OCI-LY3 (cell line): Measurements from ENCODE around the gene TUBGCP2.

Experiments used
- H2AFZ ChIP-seq: fragments of 200-600, 300-600 bp; shearing (Covaris generic); 2 replicates; pipeline ENCODE4 v1.6.0; 2014; ENCODE audit warnings: antibody characterized with exemption, low read depth, low read length
- H3K27ac ChIP-seq: fragments of 200-600, 300-600 bp; sonication (generic); 2 replicates; pipeline ENCODE4 v1.5.1; 2014; ENCODE audit warnings: mild to moderate bottlenecking, low read length, moderate library complexity, mixed read lengths
- H3K27me3 ChIP-seq: fragments of 200-600, 300-600 bp; sonication (generic); 2 replicates; pipeline ENCODE4 v1.6.1; 2014; ENCODE audit warnings: low read depth, low read length, mixed read lengths
- H3K36me3 ChIP-seq: fragments of 200-600, 300-600 bp; sonication (generic); replicated peaks from 2 replicates; pipeline ENCODE3; 2014; ENCODE audit warnings: low read depth, low read length, mixed read lengths
- H3K4me1 ChIP-seq: fragments of 300-600, 200-600 bp; sonication (generic); 2 replicates; pipeline ENCODE4 v1.6.1; 2014; ENCODE audit warnings: low read length, mixed read lengths
- H3K4me2 ChIP-seq: fragments of 200-600, 300-600 bp; sonication (generic); 2 replicates; pipeline ENCODE4 v1.6.1; 2014; ENCODE audit warnings: low read length, mixed read lengths
- H3K4me3 ChIP-seq: fragments of 300-600, 200-600 bp; sonication (generic); 2 replicates; pipeline ENCODE4 v1.5.1; 2014; ENCODE audit warnings: antibody characterized with exemption, mild to moderate bottlenecking, low read length, moderate library complexity
- H3K79me2 ChIP-seq: fragments of 300-600, 200-600 bp; shearing (Covaris generic); 2 replicates; pipeline ENCODE4 v1.6.1; 2014; ENCODE audit warnings: mild to moderate bottlenecking, low read length, mixed read lengths
- H3K9ac ChIP-seq: fragments of 300-600, 200-600 bp; shearing (Covaris generic); 2 replicates; pipeline ENCODE4 v1.6.0; 2014; ENCODE audit warnings: mild to moderate bottlenecking, low read length, moderate library complexity
- H3K9me3 ChIP-seq: fragments of 200-600, 300-600 bp; shearing (Covaris generic); 2 replicates; pipeline ENCODE4 v1.6.1; 2014; ENCODE audit warnings: low read length, mixed read lengths; ENCODE audit not compliant: insufficient read depth
- H4K20me1 ChIP-seq: fragments of 200-600, 300-600 bp; sonication (generic); 2 replicates; pipeline ENCODE4 v1.6.1; 2016; ENCODE audit warnings: low read length, mixed read lengths; ENCODE audit not compliant: insufficient read depth
- EZH2phosphoT487 ChIP-seq: fragments of 200-600 bp; shearing (Covaris generic); IDR thresholded peaks from 2 replicates; pipeline ENCODE4 v1.6.1; 2018; ENCODE audit warnings: antibody characterized with exemption, mixed run types, low read depth
- TF ChIP-seq, protein P1 (sequence below): fragments of 200-600, 300-600 bp; sonication (generic); IDR thresholded peaks from 2 replicates; pipeline ENCODE4 v1.5.1; 2014; ENCODE audit warnings: antibody characterized with exemption, low read length, low read depth

Gene TUBGCP2

GRCh38 chr10:133355991-133356390 is 47.3 kb upstream of the TUBGCP2 start:
- peaks cover 8% of the 10 kb centered on the region; the same call in 1 of the 2 replicates for H3K4me1 ChIP-seq
- TF ChIP-seq EZH2phosphoT487 = no peak
- TF ChIP-seq, protein P1, sequence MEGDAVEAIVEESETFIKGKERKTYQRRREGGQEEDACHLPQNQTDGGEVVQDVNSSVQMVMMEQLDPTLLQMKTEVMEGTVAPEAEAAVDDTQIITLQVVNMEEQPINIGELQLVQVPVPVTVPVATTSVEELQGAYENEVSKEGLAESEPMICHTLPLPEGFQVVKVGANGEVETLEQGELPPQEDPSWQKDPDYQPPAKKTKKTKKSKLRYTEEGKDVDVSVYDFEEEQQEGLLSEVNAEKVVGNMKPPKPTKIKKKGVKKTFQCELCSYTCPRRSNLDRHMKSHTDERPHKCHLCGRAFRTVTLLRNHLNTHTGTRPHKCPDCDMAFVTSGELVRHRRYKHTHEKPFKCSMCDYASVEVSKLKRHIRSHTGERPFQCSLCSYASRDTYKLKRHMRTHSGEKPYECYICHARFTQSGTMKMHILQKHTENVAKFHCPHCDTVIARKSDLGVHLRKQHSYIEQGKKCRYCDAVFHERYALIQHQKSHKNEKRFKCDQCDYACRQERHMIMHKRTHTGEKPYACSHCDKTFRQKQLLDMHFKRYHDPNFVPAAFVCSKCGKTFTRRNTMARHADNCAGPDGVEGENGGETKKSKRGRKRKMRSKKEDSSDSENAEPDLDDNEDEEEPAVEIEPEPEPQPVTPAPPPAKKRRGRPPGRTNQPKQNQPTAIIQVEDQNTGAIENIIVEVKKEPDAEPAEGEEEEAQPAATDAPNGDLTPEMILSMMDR = no peak
- H3K4me3 ChIP-seq = 0 out of 2 replicates have a peak overlapping the region, but pooled peaks have one; percentile 94
- no peaks in the 10 kb centered on the region for H3K9me3 ChIP-seq
- H4K20me1 ChIP-seq = no peaks in the 10 kb centered on the region
- no peak overlapping the region for H3K9ac ChIP-seq
- no peaks in the 10 kb centered on the region for H3K27me3 ChIP-seq
- H3K27ac ChIP-seq = no peak overlapping the region
- H3K79me2 ChIP-seq = peaks cover 9% of the 10 kb centered on the region
- peaks cover 5% of the 10 kb centered on the region for H3K36me3 ChIP-seq
- no peak overlapping the region for H2AFZ ChIP-seq
- peak overlapping the region; percentile 95 for H3K4me2 ChIP-seq

GRCh38 chr10:133355266-133355665 is 46.6 kb upstream of the TUBGCP2 start:
- Histone ChIP-seq H3K9ac (no peak overlapping the region), H4K20me1 (no peaks in the 10 kb centered on the region), H3K9me3 (no peaks in the 10 kb centered on the region), H3K79me2 (peaks cover 9% of the 10 kb centered on the region), H3K36me3 (peaks cover 5% of the 10 kb centered on the region), H3K4me3 (no peak overlapping the region), H3K27ac (no peak overlapping the region), H3K4me1 (peaks cover 8% of the 10 kb centered on the region; the same call in 1 of the 2 replicates), H3K4me2 (no peak overlapping the region), H3K27me3 (no peaks in the 10 kb centered on the region), H2AFZ (no peak overlapping the region)
- TF ChIP-seq, protein P1 = no peak
- TF ChIP-seq EZH2phosphoT487 = no peak

GRCh38 chr10:133354672-133355240 is 46.1 kb upstream of the TUBGCP2 start:
- TF ChIP-seq, protein P1 = no peak
- TF ChIP-seq EZH2phosphoT487 = no peak
- Histone ChIP-seq H3K27ac (no peak overlapping the region), H2AFZ (no peak overlapping the region), H3K79me2 (peaks cover 9% of the 10 kb centered on the region), H3K4me1 (peaks cover 8% of the 10 kb centered on the region; the same call in 1 of the 2 replicates), H3K36me3 (peaks cover 5% of the 10 kb centered on the region), H3K9me3 (no peaks in the 10 kb centered on the region), H3K9ac (no peak overlapping the region), H3K27me3 (no peaks in the 10 kb centered on the region), H3K4me3 (no peak overlapping the region), H4K20me1 (no peaks in the 10 kb centered on the region), H3K4me2 (no peak overlapping the region)

DNA sequence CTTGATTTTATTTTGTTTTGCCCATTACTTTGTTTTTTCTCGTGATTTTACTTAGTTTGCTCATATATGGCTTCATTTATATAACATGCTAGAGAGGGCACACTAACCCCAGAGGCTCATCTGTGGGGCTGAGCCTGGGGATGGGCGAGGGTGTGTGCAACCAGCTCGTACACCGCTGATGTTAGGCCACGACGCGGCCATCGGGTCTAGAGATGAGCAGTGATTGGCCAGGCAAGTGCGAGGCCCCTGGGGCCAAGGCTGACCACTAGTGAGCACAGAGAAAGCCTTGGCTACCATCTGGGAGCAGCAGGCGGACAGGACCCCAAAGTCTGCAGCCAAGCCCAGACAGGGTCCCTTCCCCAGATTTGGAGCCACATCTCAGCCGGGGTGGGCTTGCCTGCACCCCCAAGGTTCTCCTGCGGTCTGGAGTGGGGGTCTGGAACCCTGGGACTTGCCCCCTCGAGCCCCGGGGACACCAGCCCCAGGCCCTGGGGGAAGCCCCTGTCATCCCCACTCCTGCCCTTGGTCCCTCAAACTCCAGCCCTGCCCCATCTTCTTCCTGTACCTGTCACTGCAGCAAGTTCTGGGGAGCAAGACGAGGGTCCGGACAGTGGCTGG is 45.4 kb upstream of the TUBGCP2 start:
- peaks cover 5% of the 10 kb centered on the region for H3K36me3 ChIP-seq
- H3K9me3 ChIP-seq = no peaks in the 10 kb centered on the region
- H2AFZ ChIP-seq = no peak overlapping the region
- no peaks in the 10 kb centered on the region for H4K20me1 ChIP-seq
- no peak overlapping the region for H3K9ac ChIP-seq
- H3K27ac ChIP-seq = no peak overlapping the region
- H3K4me3 ChIP-seq = no peak overlapping the region
- H3K4me2 ChIP-seq = no peak overlapping the region
- peaks cover 8% of the 10 kb centered on the region; the same call in 1 of the 2 replicates for H3K4me1 ChIP-seq
- H3K79me2 ChIP-seq = peaks cover 9% of the 10 kb centered on the region
- TF ChIP-seq EZH2phosphoT487 = no peak
- TF ChIP-seq, protein P1 = no peak
- H3K27me3 ChIP-seq = no peaks in the 10 kb centered on the region
